IMR-90 (cell line): ENCODE results near the gene HDAC3. TPM values are rescaled to one million over a fixed set of nuclear protein-coding genes. Genes with fewer than 3 reads are reported as not detected.

ENCODE experiments used
- ATAC-seq: fragments of 200-7000 bp; cut with Tn5 transposase; 2 replicates; pipeline ENCODE4 v1.9.1; 2020; ENCODE audit warnings: low read depth, mild to moderate bottlenecking, moderate library complexity
- BruUV-seq: library from RNA; stranded (reverse); fragments of 400-500 nt; replicated peaks from 2 replicates; lab custom pipeline; 2021; lab: Mats Ljungman, UMichigan
- CTCF ChIA-PET: fragments of 300-600 bp; formaldehyde crosslinking; extraction: SDS; loops from one replicate; lab custom pipeline; 2021; ENCODE audit warnings: antibody characterized with exemption; lab: Yijun Ruan, JAX
- POLR2A ChIA-PET: fragments of 300-600 bp; sonication (Branson Sonifier 250); formaldehyde crosslinking; loops from one replicate; lab custom pipeline; 2022; ENCODE audit warnings: antibody characterized with exemption; ENCODE audit not compliant: unreplicated experiment; lab: Charles Lee
- DNase-seq: peaks from one replicate; pipeline ENCODE4 v3.0.0; 2013
- H2AFZ ChIP-seq: replicated peaks from 2 replicates; pipeline ENCODE3; 2013; ENCODE audit warnings: low read length, mild to moderate bottlenecking; ENCODE audit not compliant: poor library complexity
- H2AK5ac ChIP-seq: 2 replicates; pipeline ENCODE4 v1.6.1; 2013; ENCODE audit warnings: low read depth, low read length, inconsistent platforms
- H2AK9ac ChIP-seq: replicated peaks from 2 replicates; pipeline ENCODE3; 2013; ENCODE audit warnings: mild to moderate bottlenecking, low read depth, low read length, moderate library complexity; ENCODE audit not compliant: poor library complexity
- H2BK120ac ChIP-seq: 2 replicates; pipeline ENCODE4 v1.6.1; 2013; ENCODE audit warnings: low read depth, low read length, inconsistent platforms
- H2BK15ac ChIP-seq: 3 replicates; pipeline ENCODE4 v1.6.1; 2013; ENCODE audit warnings: low read depth, low read length, inconsistent platforms
- H2BK20ac ChIP-seq: 2 replicates; pipeline ENCODE4 v1.6.1; 2013; ENCODE audit warnings: low read depth, mild to moderate bottlenecking, inconsistent platforms, low read length, moderate library complexity
- H2BK5ac ChIP-seq: 2 replicates; pipeline ENCODE4 v1.6.1; 2013; ENCODE audit warnings: mild to moderate bottlenecking, low read depth, low read length, inconsistent platforms; ENCODE audit not compliant: poor library complexity, severe bottlenecking
- H3K14ac ChIP-seq: replicated peaks from 2 replicates; pipeline ENCODE4 v1.6.1; 2013; ENCODE audit warnings: low read depth, low read length, inconsistent platforms
- H3K18ac ChIP-seq: 2 replicates; pipeline ENCODE4 v1.6.1; 2013; ENCODE audit warnings: low read depth, low read length, control low read depth
- H3K23ac ChIP-seq: 2 replicates; pipeline ENCODE4 v1.6.1; 2013; ENCODE audit warnings: low read depth, low read length, inconsistent platforms
- H3K27ac ChIP-seq: 2 replicates; pipeline ENCODE4 v1.5.1; 2013; ENCODE audit warnings: mild to moderate bottlenecking, control low read depth, low read length; ENCODE audit not compliant: insufficient read depth
- H3K27me3 ChIP-seq: 2 replicates; pipeline ENCODE4 v1.6.1; 2013; ENCODE audit warnings: low read length; ENCODE audit not compliant: control insufficient read depth, insufficient read depth
- H3K36me3 ChIP-seq: 2 replicates; pipeline ENCODE4 v1.6.1; 2013; ENCODE audit warnings: low read length, mixed read lengths; ENCODE audit not compliant: control insufficient read depth, insufficient read depth
- H3K4ac ChIP-seq: 2 replicates; pipeline ENCODE4 v1.6.1; 2013; ENCODE audit warnings: low read depth, low read length, inconsistent platforms
- H3K4me1 ChIP-seq: 2 replicates; pipeline ENCODE4 v1.6.1; 2013; ENCODE audit warnings: low read length, mixed read lengths; ENCODE audit not compliant: control insufficient read depth, insufficient read depth
- H3K4me2 ChIP-seq: 2 replicates; pipeline ENCODE4 v1.6.1; 2013; ENCODE audit warnings: low read depth, mild to moderate bottlenecking, control low read depth, low read length, moderate library complexity
- H3K4me3 ChIP-seq: 2 replicates; pipeline ENCODE4 v1.5.1; 2013; ENCODE audit warnings: low read depth, mild to moderate bottlenecking, control low read depth, low read length, moderate library complexity; ENCODE audit not compliant: insufficient read depth
- H3K56ac ChIP-seq: 2 replicates; pipeline ENCODE4 v1.6.1; 2013; ENCODE audit warnings: low read length, inconsistent platforms; ENCODE audit not compliant: insufficient read depth; ENCODE audit errors: extremely low read depth
- H3K79me1 ChIP-seq, 2 experiments: 2 replicates each; pipeline ENCODE4 v1.6.1; 2013; ENCODE audit warnings: low read length in 2 of 2, inconsistent platforms in 1 of 2, low read depth in 1 of 2
- H3K9ac ChIP-seq: 2 replicates; pipeline ENCODE4 v1.6.1; 2013; ENCODE audit warnings: low read depth, low read length, control low read depth
- H3K9me1 ChIP-seq: 2 replicates; pipeline ENCODE4 v1.6.1; 2013; ENCODE audit warnings: low read length, inconsistent platforms; ENCODE audit not compliant: insufficient read depth
- H3K9me3 ChIP-seq: 2 replicates; pipeline ENCODE4 v1.6.1; 2013; ENCODE audit warnings: low read length; ENCODE audit not compliant: control insufficient read depth, insufficient read depth
- H4K20me1 ChIP-seq: 2 replicates; pipeline ENCODE4 v1.6.1; 2013; ENCODE audit warnings: low read length, inconsistent platforms; ENCODE audit not compliant: insufficient read depth
- H4K5ac ChIP-seq: 2 replicates; pipeline ENCODE4 v1.6.1; 2013; ENCODE audit warnings: mild to moderate bottlenecking, low read depth, low read length, control low read depth
- H4K8ac ChIP-seq, 2 experiments: 2 replicates each; pipeline ENCODE4 v1.6.1; 2013; ENCODE audit warnings: low read depth in 2 of 2, low read length in 2 of 2, control low read depth in 1 of 2, inconsistent platforms in 1 of 2
- H4K91ac ChIP-seq: 2 replicates; pipeline ENCODE4 v1.6.1; 2013; ENCODE audit warnings: low read depth, low read length, inconsistent platforms; ENCODE audit not compliant: insufficient read depth
- BHLHE40 ChIP-seq: fragments of 150-350 bp; IDR thresholded peaks from 2 replicates; pipeline ENCODE4 v1.6.1; 2016; ENCODE audit warnings: mild to moderate bottlenecking, low read depth, low read length
- CEBPB ChIP-seq: IDR thresholded peaks from 2 replicates; pipeline ENCODE4 v1.6.1; 2012; ENCODE audit warnings: low read depth, low read length, improper control_type of control experiment
- CHD1 ChIP-seq: IDR thresholded peaks from 2 replicates; pipeline ENCODE4 v1.6.1; 2012; ENCODE audit warnings: low read depth, low read length, improper control_type of control experiment
- ELK1 ChIP-seq: fragments of 150-350 bp; IDR thresholded peaks from 2 replicates; pipeline ENCODE4 v1.6.1; 2016; ENCODE audit warnings: low read depth, mild to moderate bottlenecking, low read length, moderate library complexity, borderline replicate concordance
- FOS ChIP-seq: fragments of 150-350 bp; IDR thresholded peaks from 2 replicates; pipeline ENCODE4 v1.6.1; 2016; ENCODE audit warnings: low read depth, low read length
- MAZ ChIP-seq: IDR thresholded peaks from 2 replicates; pipeline ENCODE4 v1.6.1; 2012; ENCODE audit warnings: low read depth, mild to moderate bottlenecking, low read length, improper control_type of control experiment, moderate library complexity, borderline replicate concordance
- MXI1 ChIP-seq: IDR thresholded peaks from 2 replicates; pipeline ENCODE4 v1.6.1; 2012; ENCODE audit warnings: low read depth, mild to moderate bottlenecking, low read length, moderate library complexity, borderline replicate concordance
- NFE2L2 ChIP-seq: fragments of 150-350 bp; IDR thresholded peaks from 2 replicates; pipeline ENCODE4 v1.6.1; 2016; ENCODE audit warnings: low read depth, mild to moderate bottlenecking, low read length
- POLR2A ChIP-seq: IDR thresholded peaks from 2 replicates; pipeline ENCODE4 v1.6.1; 2012; ENCODE audit warnings: mild to moderate bottlenecking, low read depth, low read length
- RAD21 ChIP-seq: IDR thresholded peaks from 2 replicates; pipeline ENCODE4 v1.6.1; 2012; ENCODE audit warnings: low read length, improper control_type of control experiment
- RFX5 ChIP-seq: IDR thresholded peaks from 2 replicates; pipeline ENCODE4 v1.8.0; 2012; ENCODE audit warnings: low read depth, mild to moderate bottlenecking, low read length, moderate library complexity
- SMC3 ChIP-seq: fragments of 150-350 bp; IDR thresholded peaks from 2 replicates; pipeline ENCODE4 v1.6.1; 2016; ENCODE audit warnings: low read depth, mild to moderate bottlenecking, antibody characterized with exemption, low read length, moderate library complexity
- WGBS, 2 experiments: methylation state at CpG; one replicate each; pipeline versions ENCODE4 v1.1.5 to v1.1.7; 2013; ENCODE audit warnings: missing lambda C conversion rate in 2 of 2; ENCODE audit not compliant: insufficient read length in 1 of 2; ENCODE audit errors: extremely low coverage in 2 of 2; 5-methylcytosine and 5-hydroxymethylcytosine counted together
- dilution Hi-C: fragments of 300-500 bp; cut with HindIII; formaldehyde crosslinking; loops from one replicate; pipeline ENCODE4 v1.14.3; 2018; ENCODE audit warnings: low sequenced_read_pairs; ENCODE audit not compliant: unreplicated experiment
- in situ Hi-C: fragments of 300-500 bp; cut with MboI; formaldehyde crosslinking; loops from 3 replicates; pipeline ENCODE4 v1.14.3; 2019; ENCODE audit warnings: low sequenced_read_pairs, inconsistent platforms, mixed read lengths
- intact Hi-C: fragments of 100-400 bp; cut with micrococcal nuclease; formaldehyde crosslinking; loops from 2 replicates; pipeline ENCODE4 v1.10.0; 2022
- polyA plus RNA-seq, 3 experiments: library from polyadenylated mRNA; depleted of rRNA; stranded (reverse); fragments of >200 nt; gene quantifications; 2 replicates each; pipeline ENCODE4 v1.2.3, GENCODE V29; 2012; ENCODE audit warnings: low replicate concordance in 1 of 3
- total RNA-seq: library from RNA; depleted of rRNA; stranded (reverse); fragments of >200 nt; gene quantifications from 2 replicates; pipeline ENCODE4 v1.2.3, GENCODE V29; 2012
- TF ChIP-seq, protein P1 (sequence below): fragments of 150-350 bp; IDR thresholded peaks from 2 replicates; pipeline ENCODE4 v1.6.1; 2017; ENCODE audit warnings: mild to moderate bottlenecking, antibody characterized with exemption, low read length, low read depth
- TF ChIP-seq, protein P2 (sequence below): conservative IDR thresholded peaks from 2 replicates; pipeline ENCODE4 v1.5.1; 2012; ENCODE audit warnings: mild to moderate bottlenecking, low read depth, low read length, improper control_type of control experiment

The HDAC3 gene
- total and polyA plus RNA-seq, 2 of the 4 experiments (the other 2 are of a cell fraction), result 84.2 to 89.7 TPM

GRCh38 chr5:141655020-141655419 is 18.4 kb upstream of the HDAC3 start:
- H2AK9ac ChIP-seq, result peak overlapping the region; percentile 67
- no peak overlapping the region for H3K18ac ChIP-seq
- H3K27me3 ChIP-seq, result no peaks in the 10 kb centered on the region
- H4K91ac ChIP-seq, result peak overlapping the region; percentile 49; the same call in 1 of the 2 replicates
- no peak overlapping the region for H3K27ac ChIP-seq
- no peak overlapping the region for H3K56ac ChIP-seq
- dilution Hi-C loops, result no loop called here
- H3K9me1 ChIP-seq, result peaks cover 3% of the 10 kb centered on the region; the same call in 1 of the 2 replicates
- no peak overlapping the region for H3K23ac ChIP-seq
- no peak overlapping the region for H2AFZ ChIP-seq
- H4K5ac ChIP-seq, result peak overlapping the region; percentile 45; the same call in 1 of the 2 replicates
- H4K20me1 ChIP-seq, result no peaks in the 10 kb centered on the region
- intact Hi-C loops, result no loop called here
- H3K36me3 ChIP-seq, result peaks cover 14% of the 10 kb centered on the region; the same call in 1 of the 2 replicates
- CTCF ChIA-PET, result no interaction called here
- H2BK120ac ChIP-seq, result peak overlapping the region; percentile 21; the same call in 1 of the 2 replicates
- ATAC-seq, result no peak
- H2BK15ac ChIP-seq, result no peak overlapping the region
- H3K9ac ChIP-seq, result no peak overlapping the region
- in situ Hi-C loops, result no loop called here
- no peak overlapping the region for H3K4me3 ChIP-seq
- no peak for DNase-seq
- TF ChIP-seq MXI1 (no peak), POLR2A (no peak), ELK1 (no peak), RAD21 (no peak), RFX5 (no peak), BHLHE40 (no peak), SMC3 (no peak), FOS (no peak), NFE2L2 (no peak), CHD1 (no peak), CEBPB (no peak), MAZ (no peak)
- TF ChIP-seq, protein P1, sequence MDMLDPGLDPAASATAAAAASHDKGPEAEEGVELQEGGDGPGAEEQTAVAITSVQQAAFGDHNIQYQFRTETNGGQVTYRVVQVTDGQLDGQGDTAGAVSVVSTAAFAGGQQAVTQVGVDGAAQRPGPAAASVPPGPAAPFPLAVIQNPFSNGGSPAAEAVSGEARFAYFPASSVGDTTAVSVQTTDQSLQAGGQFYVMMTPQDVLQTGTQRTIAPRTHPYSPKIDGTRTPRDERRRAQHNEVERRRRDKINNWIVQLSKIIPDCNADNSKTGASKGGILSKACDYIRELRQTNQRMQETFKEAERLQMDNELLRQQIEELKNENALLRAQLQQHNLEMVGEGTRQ, result no peak
- TF ChIP-seq, protein P2, sequence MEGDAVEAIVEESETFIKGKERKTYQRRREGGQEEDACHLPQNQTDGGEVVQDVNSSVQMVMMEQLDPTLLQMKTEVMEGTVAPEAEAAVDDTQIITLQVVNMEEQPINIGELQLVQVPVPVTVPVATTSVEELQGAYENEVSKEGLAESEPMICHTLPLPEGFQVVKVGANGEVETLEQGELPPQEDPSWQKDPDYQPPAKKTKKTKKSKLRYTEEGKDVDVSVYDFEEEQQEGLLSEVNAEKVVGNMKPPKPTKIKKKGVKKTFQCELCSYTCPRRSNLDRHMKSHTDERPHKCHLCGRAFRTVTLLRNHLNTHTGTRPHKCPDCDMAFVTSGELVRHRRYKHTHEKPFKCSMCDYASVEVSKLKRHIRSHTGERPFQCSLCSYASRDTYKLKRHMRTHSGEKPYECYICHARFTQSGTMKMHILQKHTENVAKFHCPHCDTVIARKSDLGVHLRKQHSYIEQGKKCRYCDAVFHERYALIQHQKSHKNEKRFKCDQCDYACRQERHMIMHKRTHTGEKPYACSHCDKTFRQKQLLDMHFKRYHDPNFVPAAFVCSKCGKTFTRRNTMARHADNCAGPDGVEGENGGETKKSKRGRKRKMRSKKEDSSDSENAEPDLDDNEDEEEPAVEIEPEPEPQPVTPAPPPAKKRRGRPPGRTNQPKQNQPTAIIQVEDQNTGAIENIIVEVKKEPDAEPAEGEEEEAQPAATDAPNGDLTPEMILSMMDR, result no peak
- H3K4ac ChIP-seq, result peak overlapping the region; percentile 48; the same call in 1 of the 2 replicates
- no CpG with 5 or more reads among the region's 7 CpGs for WGBS, 2 experiments
- no peak overlapping the region for H3K4me2 ChIP-seq
- H2BK20ac ChIP-seq, result no peak overlapping the region
- peaks cover 9 to 16% of the 10 kb centered on the region in 2 experiments for H3K79me1 ChIP-seq
- 0 out of 2 replicates have a peak overlapping the region, but pooled peaks have one; percentile 17 for H3K14ac ChIP-seq
- H3K4me1 ChIP-seq, result peaks cover 18% of the 10 kb centered on the region
- BruUV-seq, result no TSS peak
- H2AK5ac ChIP-seq, result peak overlapping the region; percentile 75
- H4K8ac ChIP-seq, result peak overlapping the region in 1 of 2 experiments; percentile 27; a peak in 1 of 4 replicates
- H3K9me3 ChIP-seq, result no peaks in the 10 kb centered on the region
- H2BK5ac ChIP-seq, result peak overlapping the region; percentile 77
- POLR2A ChIA-PET, result no interaction called here
